CD14-positive monocyte (primary cell): ENCODE data around the gene NACAD. TPM values are rescaled to one million over a fixed set of nuclear protein-coding genes. Genes with fewer than 3 reads are reported as not detected.
A peak's percentile ranks its signal among the peaks of the same experiment; 100 is the strongest.

Experiments used
- DNase-seq, 3 donors: peaks; one replicate each; pipeline ENCODE4 v3.0.0-alpha.2; 2011 to 2022
- H2AFZ ChIP-seq: 2 replicates; pipeline ENCODE4 v1.6.0; 2012; ENCODE audit warnings: mild to moderate bottlenecking, low read depth, low read length, inconsistent platforms; ENCODE audit not compliant: insufficient read depth, poor library complexity, severe bottlenecking
- H3K27ac ChIP-seq, 2 donors: 1 replicate in 1 of 2; 2 replicates in 1 of 2; pipeline ENCODE4 v1.5.1; 2012 to 2013; ENCODE audit warnings: low read length in 2 of 2, control low read depth in 1 of 2, inconsistent platforms in 1 of 2, low read depth in 1 of 2, mild to moderate bottlenecking in 1 of 2
- H3K27me3 ChIP-seq, 2 donors: one replicate each; pipeline versions ENCODE4 v1.6.0 to v1.6.1; 2011 to 2013; ENCODE audit warnings: low read length in 2 of 2; ENCODE audit not compliant: control insufficient read depth in 2 of 2, insufficient read depth in 2 of 2
- H3K36me3 ChIP-seq, 2 donors: replicated peaks in 1 of 2; 1 replicate in 1 of 2; 2 replicates in 1 of 2; pipeline versions ENCODE4 v1.5.1 to v1.6.1; 2012 to 2013; ENCODE audit warnings: low read length in 2 of 2, control low read depth in 1 of 2, inconsistent platforms in 1 of 2, mild to moderate bottlenecking in 1 of 2; ENCODE audit not compliant: insufficient read depth in 2 of 2, control insufficient read depth in 1 of 2
- H3K4me1 ChIP-seq, 2 donors: 1 replicate in 1 of 2; 2 replicates in 1 of 2; pipeline versions ENCODE4 v1.5.1 to v1.6.1; 2012 to 2013; ENCODE audit warnings: low read length in 2 of 2, control low read depth in 1 of 2, inconsistent platforms in 1 of 2, mild to moderate bottlenecking in 1 of 2, moderate library complexity in 1 of 2; ENCODE audit not compliant: insufficient read depth in 2 of 2, control insufficient read depth in 1 of 2
- H3K4me2 ChIP-seq: replicated peaks from 2 replicates; pipeline ENCODE3; 2012; ENCODE audit warnings: low read length, moderate library complexity, mild to moderate bottlenecking; ENCODE audit not compliant: poor library complexity, severe bottlenecking; ENCODE audit errors: extremely low read depth
- H3K4me3 ChIP-seq, 3 experiments: fragments of 200-600 bp in 1 of 3; sonication (generic) in 1 of 3; replicated peaks in 1 of 3; 1 replicate in 2 of 3; 2 replicates in 1 of 3; pipeline ENCODE4 v1.5.1; 2011 to 2013; ENCODE audit warnings: low read length in 3 of 3, mild to moderate bottlenecking in 3 of 3, control low read depth in 2 of 3, low read depth in 2 of 3, inconsistent platforms in 1 of 3, moderate library complexity in 1 of 3
- H3K79me2 ChIP-seq: 2 replicates; pipeline ENCODE4 v1.6.0; 2012; ENCODE audit warnings: mild to moderate bottlenecking, control low read depth, inconsistent platforms, low read length, moderate library complexity; ENCODE audit not compliant: insufficient read depth
- H3K9ac ChIP-seq: 2 replicates; pipeline ENCODE4 v1.6.0; 2017; ENCODE audit warnings: low read length, mild to moderate bottlenecking; ENCODE audit not compliant: insufficient read depth, poor library complexity, severe bottlenecking
- H3K9me3 ChIP-seq, 2 donors: replicated peaks in 1 of 2; 1 replicate in 1 of 2; 2 replicates in 1 of 2; pipeline versions ENCODE4 v1.5.1 to v1.6.1; 2012 to 2013; ENCODE audit warnings: low read length in 2 of 2, control low read depth in 1 of 2; ENCODE audit not compliant: control insufficient read depth in 1 of 2, insufficient read depth in 1 of 2
- H4K20me1 ChIP-seq: 2 replicates; pipeline ENCODE4 v1.6.0; 2012; ENCODE audit warnings: mild to moderate bottlenecking, low read length, control low read depth, moderate library complexity; ENCODE audit not compliant: insufficient read depth
- H3K27ac Mint-ChIP-seq, 7 donors: one replicate each; pipeline ENCODE4 v1.8.0; 2020; ENCODE audit warnings: mild to moderate bottlenecking in 7 of 7, mixed read lengths in 7 of 7, moderate library complexity in 6 of 7, inconsistent platforms in 2 of 7
- H3K27me3 Mint-ChIP-seq, 3 donors: one replicate each; pipeline ENCODE4 v1.8.0; 2021 to 2022; ENCODE audit warnings: low read depth in 3 of 3, mild to moderate bottlenecking in 3 of 3, mixed read lengths in 3 of 3, moderate library complexity in 3 of 3, inconsistent platforms in 1 of 3
- H3K36me3 Mint-ChIP-seq, 2 donors: one replicate each; pipeline ENCODE4 v1.8.0; 2020; ENCODE audit warnings: mixed read lengths in 2 of 2, inconsistent platforms in 1 of 2, mild to moderate bottlenecking in 1 of 2
- H3K4me1 Mint-ChIP-seq: one replicate; pipeline ENCODE4 v1.8.0; 2020; ENCODE audit warnings: mild to moderate bottlenecking, mixed read lengths
- H3K4me3 Mint-ChIP-seq, 2 donors: one replicate each; pipeline ENCODE4 v1.8.0; 2020; ENCODE audit warnings: mild to moderate bottlenecking in 2 of 2, mixed read lengths in 2 of 2, moderate library complexity in 1 of 2
- H3K9me3 Mint-ChIP-seq, 7 donors: one replicate each; pipeline ENCODE4 v1.8.0; 2020 to 2022; ENCODE audit warnings: mixed read lengths in 7 of 7, mild to moderate bottlenecking in 6 of 7, moderate library complexity in 6 of 7, inconsistent platforms in 2 of 7
- CTCF ChIP-seq: fragments of 200-600 bp; IDR thresholded peaks from one replicate; pipeline ENCODE4 v1.8.0; 2022; ENCODE audit warnings: antibody characterized with exemption, mild to moderate bottlenecking
- WGBS: methylation state at CpG from one replicate; pipeline ENCODE4 v1.1.5; 2013; ENCODE audit warnings: missing lambda C conversion rate; ENCODE audit not compliant: insufficient coverage; 5-methylcytosine and 5-hydroxymethylcytosine counted together
- intact Hi-C, 2 donors: fragments of 100-400 bp; cut with micrococcal nuclease; formaldehyde crosslinking; loops; one replicate each; pipeline versions ENCODE4 v1.15.0 to v1.15.1; 2023
- polyA plus RNA-seq, 3 donors: library from polyadenylated mRNA; depleted of rRNA in 1 of 3; unstranded in 2 of 3; stranded (reverse) in 1 of 3; fragments of 300-500 nt in 2 of 3; fragments of >200 nt in 1 of 3; fragmentation: Illumina TruSeq in 2 of 3; gene quantifications; 1 replicate in 2 of 3; 2 replicates in 1 of 3; pipeline ENCODE4 v1.2.3, GENCODE V29; 2012 to 2021

NACAD gene
- polyA plus RNA-seq, 3 donors: 0.04 TPM; not detected in 2

- Histone ChIP-seq H2AFZ (no peak overlapping the region), H4K20me1 (peaks cover 100% of the 10 kb centered on the region), H3K4me1 (peaks cover 16% of the 10 kb centered on the region in 2 donors), H3K27ac (peak overlapping the region in 1 of 2 donors; percentile 42), H3K36me3 (peaks cover 83 to 98% of the 10 kb centered on the region in 2 donors), H3K9ac (no peak overlapping the region), H3K4me2 (no peak overlapping the region), H3K79me2 (peaks cover 5% of the 10 kb centered on the region), H3K27me3 (no peaks in the 10 kb centered on the region), H3K9me3 (no peaks in the 10 kb centered on the region), H3K4me3 (no peak overlapping the region)
- Mint-ChIP-seq H3K27ac (peak overlapping the region in 6 of 7 donors; percentile 34 to 94 (median 84)), H3K9me3 (no peaks in the 10 kb centered on the region), H3K4me3 (no peak overlapping the region), H3K27me3 (peaks cover under 1 to 2% (median 2%) of the 10 kb centered on the region in 3 donors), H3K4me1 (peaks cover 19% of the 10 kb centered on the region), H3K36me3 (peaks cover 83 to 94% of the 10 kb centered on the region in 2 donors)
- DNase-seq: no peak
- TF ChIP-seq CTCF: no peak
- WGBS: 90% methylated on average over 13 of the region's 17 CpGs
- intact Hi-C loops: no loop called here
Observed at GRCh38 chr7:45073031-45073785, 15.6 kb downstream of the NACAD start.

DNA sequence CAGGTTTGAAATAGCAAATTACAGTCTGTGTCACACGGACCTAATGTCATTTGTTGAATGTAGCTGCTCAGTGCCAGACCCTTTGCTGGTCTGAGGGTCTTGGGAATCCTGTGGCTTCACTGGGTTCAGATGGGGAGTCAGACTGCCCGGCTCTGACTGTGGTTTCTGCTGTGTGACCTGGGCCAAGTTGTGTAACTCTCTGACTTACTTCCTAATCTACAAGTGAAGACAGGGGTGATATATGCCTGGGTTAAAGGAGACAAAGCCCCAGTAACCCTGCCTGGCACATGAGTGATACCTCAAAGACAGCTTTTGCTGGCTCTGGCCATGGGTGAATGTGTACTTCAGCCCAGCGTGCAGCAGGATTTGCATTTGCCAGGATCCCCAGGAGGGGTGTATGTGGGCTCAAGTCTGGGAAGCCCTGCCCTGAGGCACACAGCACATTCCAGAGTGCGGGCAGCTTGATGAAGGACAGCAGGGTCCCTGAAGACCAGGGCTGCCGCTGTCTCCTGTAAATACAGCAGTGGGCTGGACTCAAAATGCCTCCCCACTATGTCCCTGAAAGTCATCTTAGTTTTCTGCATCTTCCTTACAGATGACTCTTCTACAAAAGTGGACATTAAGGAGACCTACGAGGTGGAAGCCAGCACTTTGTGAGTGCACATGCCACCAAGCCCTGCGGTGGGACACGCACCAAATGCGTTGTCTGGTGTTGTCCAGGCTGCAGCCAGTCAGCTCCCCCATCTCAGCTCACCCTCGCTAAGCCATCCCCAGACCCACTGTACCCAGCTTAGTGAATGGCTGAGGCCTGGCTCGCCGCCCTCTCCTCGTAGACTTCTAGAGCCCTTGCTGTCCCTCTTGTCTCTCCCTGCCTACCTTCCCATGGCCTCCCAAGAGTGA is 16.4 kb downstream of the NACAD start:
- Mint-ChIP-seq H3K4me1 (peaks cover 23% of the 10 kb centered on the region), H3K27me3 (peaks cover 0 to 2% (median 2%) of the 10 kb centered on the region in 3 donors), H3K9me3 (no peaks in the 10 kb centered on the region), H3K4me3 (peak overlapping the region in 1 of 2 donors; percentile 26), H3K27ac (peak overlapping the region; percentile 4 to 94 (median 79)), H3K36me3 (peaks cover 89 to 97% of the 10 kb centered on the region in 2 donors)
- Histone ChIP-seq H3K36me3 (peaks cover 91 to 100% of the 10 kb centered on the region in 2 donors), H3K4me1 (peaks cover 19 to 24% of the 10 kb centered on the region in 2 donors), H3K9ac (no peak overlapping the region), H3K27me3 (no peaks in the 10 kb centered on the region), H2AFZ (no peak overlapping the region), H4K20me1 (peaks cover 100% of the 10 kb centered on the region), H3K4me2 (no peak overlapping the region), H3K4me3 (no peak overlapping the region), H3K27ac (peak overlapping the region; percentile 36 to 38), H3K79me2 (peaks cover 11% of the 10 kb centered on the region), H3K9me3 (no peaks in the 10 kb centered on the region)
- WGBS: 91% methylated on average over 9 of the region's 13 CpGs
- peak in 2 of 3 donors; percentile 61 to 63 for DNase-seq
- intact Hi-C loops: no loop called here
- no peak for TF ChIP-seq CTCF
